K562 (cell line): ENCODE results near the gene HEBP2. TPM values are rescaled to one million over a fixed set of nuclear protein-coding genes. Genes with fewer than 3 reads are reported as not detected.

ENCODE experiments used
- CBX5 ChIP-seq: IDR thresholded peaks from 2 replicates; pipeline ENCODE4 v1.6.1; 2014; ENCODE audit warnings: low read depth, borderline replicate concordance
- CBX8 ChIP-seq: fragments of 200-600 bp; sonication (generic); IDR thresholded peaks from 2 replicates; pipeline ENCODE4 v1.6.1; 2012; ENCODE audit warnings: borderline replicate concordance, mixed run types, low read depth, mild to moderate bottlenecking, moderate library complexity, mixed read lengths, low read length, control low read depth, inconsistent platforms; ENCODE audit not compliant: poor library complexity, severe bottlenecking; ENCODE audit errors: extremely low read depth
- CEBPG ChIP-seq, 3 experiments: fragments of 200-800 bp in 1 of 3; sonication (Bioruptor generic) in 1 of 3; sonication (generic) in 1 of 3; formaldehyde crosslinking in 1 of 3; IDR thresholded peaks in 2 of 3; conservative IDR thresholded peaks in 1 of 3; 2 replicates each; pipeline versions ENCODE4 v1.6.1 to v1.8.0; 2016 to 2022; ENCODE audit warnings: missing compliant biosample characterization in 2 of 3, missing genetic modification characterization in 2 of 3, mild to moderate bottlenecking in 1 of 3, missing genetic modification reagents in 1 of 3
- ETV1 ChIP-seq: fragments of 450-650 bp; conservative IDR thresholded peaks from 2 replicates; pipeline ENCODE4 v1.6.1; 2016; ENCODE audit warnings: missing genetic modification characterization, control low read depth, low read depth, missing compliant biosample characterization
- ETV6 ChIP-seq, 3 experiments: fragments of 150-350 bp in 1 of 3; sonication (generic) in 1 of 3; formaldehyde crosslinking in 1 of 3; IDR thresholded peaks; 2 replicates each; pipeline versions ENCODE4 v1.6.1 to v1.8.0; 2014 to 2022; ENCODE audit warnings: borderline replicate concordance in 2 of 3, low read depth in 2 of 3, antibody characterized with exemption in 1 of 3, low read length in 1 of 3, mild to moderate bottlenecking in 1 of 3, missing genetic modification reagents in 1 of 3
- HMG20A ChIP-seq: fragments of 450-650 bp; formaldehyde crosslinking; conservative IDR thresholded peaks from 2 replicates; pipeline ENCODE4 v1.4.0; 2020; ENCODE audit warnings: mild to moderate bottlenecking, mixed read lengths
- KDM1A ChIP-seq, 2 experiments: fragments of 450-650 bp; IDR thresholded peaks; 2 replicates each; pipeline ENCODE4 v1.6.1; 2016; ENCODE audit warnings: mild to moderate bottlenecking in 2 of 2
- POLR2G ChIP-seq: fragments of 200-400 bp; formaldehyde crosslinking; IDR thresholded peaks from 2 replicates; pipeline ENCODE4 v1.6.1; 2017; ENCODE audit warnings: low read depth, mild to moderate bottlenecking, antibody characterized with exemption, low read length, moderate library complexity
- ZBTB33 ChIP-seq: sonication (generic); formaldehyde crosslinking; IDR thresholded peaks from 2 replicates; pipeline ENCODE4 v1.8.1; 2023; ENCODE audit warnings: mild to moderate bottlenecking, missing genetic modification reagents
- ZNF282 ChIP-seq: sonication (generic); formaldehyde crosslinking; IDR thresholded peaks from 2 replicates; pipeline ENCODE4 v1.8.1; 2023; ENCODE audit warnings: missing genetic modification reagents
- ZNF408 ChIP-seq: fragments of 250-450 bp; sonication (Bioruptor Pico); IDR thresholded peaks from 2 replicates; pipeline ENCODE4 v1.4.0; 2020; ENCODE audit warnings: low read depth, mild to moderate bottlenecking, moderate library complexity
- ZNF584 ChIP-seq: fragments of 200-800 bp; sonication (Bioruptor generic); IDR thresholded peaks from 2 replicates; pipeline ENCODE4 v1.6.1; 2016; ENCODE audit warnings: low read depth, mild to moderate bottlenecking, missing genetic modification characterization, missing compliant biosample characterization
- ZNF707 ChIP-seq: fragments of 250-450 bp; sonication (Bioruptor Pico); conservative IDR thresholded peaks from 2 replicates; pipeline ENCODE4 v1.8.0; 2022; ENCODE audit warnings: inconsistent platforms, mild to moderate bottlenecking, moderate library complexity
- ZNF76 ChIP-seq: fragments of 250-450 bp; sonication (Bioruptor Pico); IDR thresholded peaks from 2 replicates; pipeline ENCODE4 v1.4.0; 2020; ENCODE audit warnings: mild to moderate bottlenecking, moderate library complexity, borderline replicate concordance
- polyA plus RNA-seq, 8 experiments: library from polyadenylated mRNA; depleted of rRNA in 4 of 8; stranded (reverse) in 5 of 8; unstranded in 3 of 8; fragments of >200 nt; fragmentation: Nextera tagmentation in 2 of 8; fragmentation: Illumina TruSeq in 1 of 8; extraction: Ambion mirVana in 2 of 8; extraction: Trizol in 1 of 8; gene quantifications; 2 replicates each; pipeline versions ENCODE4 v1.2.1 to v1.2.3, GENCODE V29; 2011 to 2014; ENCODE audit warnings: inconsistent platforms in 1 of 8, missing spikeins in 1 of 8
- total RNA-seq, 7 experiments: library from RNA; depleted of rRNA in 6 of 7; stranded (reverse); fragments of >200 nt in 6 of 7; fragmentation: Illumina TruSeq in 2 of 7; extraction: Trizol in 2 of 7; gene quantifications; 2 replicates each; pipeline versions ENCODE4 v1.2.1 to v1.2.3, GENCODE V29; 2011 to 2021; ENCODE audit warnings: low replicate concordance in 1 of 7
- TF ChIP-seq, protein P1 (sequence below): sonication (generic); formaldehyde crosslinking; IDR thresholded peaks from 2 replicates; pipeline ENCODE4 v1.8.0; 2022; ENCODE audit warnings: mild to moderate bottlenecking, missing genetic modification reagents
- TF ChIP-seq, protein P2 (sequence below): IDR thresholded peaks from 2 replicates; pipeline ENCODE4 v1.6.1; 2016; ENCODE audit warnings: missing genetic modification characterization, missing compliant biosample characterization

HEBP2 gene
- total and polyA plus RNA-seq, 9 of the 15 experiments (the other 6 are each of a cell fraction or from before 2014, with no cell fraction given), result 8.5 to 63.7 (median 36.9) TPM

DNA sequence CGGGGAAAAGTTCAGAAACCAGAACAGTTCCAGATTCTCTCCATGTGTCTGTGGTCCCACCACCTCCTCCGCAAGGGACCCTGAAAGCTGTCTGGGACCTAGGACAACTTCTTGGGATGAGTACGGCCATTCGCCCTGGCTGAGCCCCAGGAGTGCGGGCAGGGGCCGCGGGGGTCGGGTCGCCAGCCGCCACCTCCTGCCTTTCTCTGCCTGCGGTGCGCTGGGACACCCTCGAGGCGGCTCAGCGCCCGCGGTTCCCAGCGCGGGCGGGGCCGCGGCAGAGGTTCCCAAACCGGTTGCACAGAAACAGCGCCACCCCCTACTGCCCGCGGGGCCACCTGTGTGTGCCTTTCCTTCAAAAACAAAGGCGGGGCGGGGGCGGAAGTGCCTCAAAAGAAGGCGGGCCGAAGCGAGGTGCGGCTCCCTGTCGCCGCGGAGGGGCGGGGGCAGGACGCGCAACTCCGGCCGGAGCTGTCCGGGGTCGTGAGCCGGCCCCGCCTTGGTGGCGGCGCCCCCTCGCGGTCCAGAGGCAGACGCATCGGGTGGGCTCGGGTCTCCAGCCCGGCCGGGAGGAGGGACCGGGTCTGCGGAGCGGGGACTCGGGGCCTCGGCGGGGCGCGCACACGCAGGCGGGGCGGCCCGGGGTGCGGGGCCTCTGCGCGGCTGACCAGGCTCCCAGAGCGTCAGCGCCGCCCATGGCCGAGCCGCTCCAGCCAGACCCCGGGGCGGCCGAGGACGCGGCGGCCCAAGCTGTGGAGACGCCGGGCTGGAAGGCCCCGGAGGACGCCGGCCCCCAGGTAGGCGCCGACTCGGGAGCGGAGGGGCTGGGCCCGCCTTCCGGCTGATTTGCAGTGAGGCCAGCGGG is at the start of gene HEBP2 (continued):
- TF ChIP-seq CEBPG (CRISPR knock-in tag; IDR thresholded peaks at IDR 0.05), result no peak
- no peak for TF ChIP-seq CEBPG (tag; conservative IDR thresholded peaks at IDR 0.05 in 1 of 2, IDR thresholded peaks at IDR 0.05 in 1 of 2)
- TF ChIP-seq ETV1, result peak; percentile 58; the same call in 1 of the 2 replicates
- TF ChIP-seq, protein P1, sequence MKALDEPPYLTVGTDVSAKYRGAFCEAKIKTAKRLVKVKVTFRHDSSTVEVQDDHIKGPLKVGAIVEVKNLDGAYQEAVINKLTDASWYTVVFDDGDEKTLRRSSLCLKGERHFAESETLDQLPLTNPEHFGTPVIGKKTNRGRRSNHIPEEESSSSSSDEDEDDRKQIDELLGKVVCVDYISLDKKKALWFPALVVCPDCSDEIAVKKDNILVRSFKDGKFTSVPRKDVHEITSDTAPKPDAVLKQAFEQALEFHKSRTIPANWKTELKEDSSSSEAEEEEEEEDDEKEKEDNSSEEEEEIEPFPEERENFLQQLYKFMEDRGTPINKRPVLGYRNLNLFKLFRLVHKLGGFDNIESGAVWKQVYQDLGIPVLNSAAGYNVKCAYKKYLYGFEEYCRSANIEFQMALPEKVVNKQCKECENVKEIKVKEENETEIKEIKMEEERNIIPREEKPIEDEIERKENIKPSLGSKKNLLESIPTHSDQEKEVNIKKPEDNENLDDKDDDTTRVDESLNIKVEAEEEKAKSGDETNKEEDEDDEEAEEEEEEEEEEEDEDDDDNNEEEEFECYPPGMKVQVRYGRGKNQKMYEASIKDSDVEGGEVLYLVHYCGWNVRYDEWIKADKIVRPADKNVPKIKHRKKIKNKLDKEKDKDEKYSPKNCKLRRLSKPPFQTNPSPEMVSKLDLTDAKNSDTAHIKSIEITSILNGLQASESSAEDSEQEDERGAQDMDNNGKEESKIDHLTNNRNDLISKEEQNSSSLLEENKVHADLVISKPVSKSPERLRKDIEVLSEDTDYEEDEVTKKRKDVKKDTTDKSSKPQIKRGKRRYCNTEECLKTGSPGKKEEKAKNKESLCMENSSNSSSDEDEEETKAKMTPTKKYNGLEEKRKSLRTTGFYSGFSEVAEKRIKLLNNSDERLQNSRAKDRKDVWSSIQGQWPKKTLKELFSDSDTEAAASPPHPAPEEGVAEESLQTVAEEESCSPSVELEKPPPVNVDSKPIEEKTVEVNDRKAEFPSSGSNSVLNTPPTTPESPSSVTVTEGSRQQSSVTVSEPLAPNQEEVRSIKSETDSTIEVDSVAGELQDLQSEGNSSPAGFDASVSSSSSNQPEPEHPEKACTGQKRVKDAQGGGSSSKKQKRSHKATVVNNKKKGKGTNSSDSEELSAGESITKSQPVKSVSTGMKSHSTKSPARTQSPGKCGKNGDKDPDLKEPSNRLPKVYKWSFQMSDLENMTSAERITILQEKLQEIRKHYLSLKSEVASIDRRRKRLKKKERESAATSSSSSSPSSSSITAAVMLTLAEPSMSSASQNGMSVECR (CRISPR knock-in tag), result no peak; the same call in none of the 2 replicates
- TF ChIP-seq KDM1A (IDR thresholded peaks at IDR 0.05), result no peak
- TF ChIP-seq ZNF76, result no peak
- no peak for TF ChIP-seq ZNF282 (CRISPR knock-in tag)
- no peak for TF ChIP-seq ZNF707 (CRISPR knock-in tag)
- no peak for TF ChIP-seq HMG20A
- TF ChIP-seq POLR2G, result peak; percentile 96
- TF ChIP-seq ZBTB33 (CRISPR knock-in tag), result peak; percentile 61
- TF ChIP-seq ZNF584 (CRISPR knock-in tag), result no peak
- 0 out of 4 replicates have a peak, but pooled peaks of 1 of the 2 experiments have one; percentile 23 for TF ChIP-seq ETV6 (IDR thresholded peaks at IDR 0.05; ENCODE audit: borderline replicate concordance in 1 of 2, low read depth in 2 of 2, low read length in 1 of 2)
- TF ChIP-seq ETV6 (CRISPR knock-in tag; IDR thresholded peaks at IDR 0.05; ENCODE audit: borderline replicate concordance), result 0 out of 2 replicates have a peak, but pooled peaks have one; percentile 67
- TF ChIP-seq CBX5, result no peak
- no peak for TF ChIP-seq CBX8
- TF ChIP-seq, protein P2, sequence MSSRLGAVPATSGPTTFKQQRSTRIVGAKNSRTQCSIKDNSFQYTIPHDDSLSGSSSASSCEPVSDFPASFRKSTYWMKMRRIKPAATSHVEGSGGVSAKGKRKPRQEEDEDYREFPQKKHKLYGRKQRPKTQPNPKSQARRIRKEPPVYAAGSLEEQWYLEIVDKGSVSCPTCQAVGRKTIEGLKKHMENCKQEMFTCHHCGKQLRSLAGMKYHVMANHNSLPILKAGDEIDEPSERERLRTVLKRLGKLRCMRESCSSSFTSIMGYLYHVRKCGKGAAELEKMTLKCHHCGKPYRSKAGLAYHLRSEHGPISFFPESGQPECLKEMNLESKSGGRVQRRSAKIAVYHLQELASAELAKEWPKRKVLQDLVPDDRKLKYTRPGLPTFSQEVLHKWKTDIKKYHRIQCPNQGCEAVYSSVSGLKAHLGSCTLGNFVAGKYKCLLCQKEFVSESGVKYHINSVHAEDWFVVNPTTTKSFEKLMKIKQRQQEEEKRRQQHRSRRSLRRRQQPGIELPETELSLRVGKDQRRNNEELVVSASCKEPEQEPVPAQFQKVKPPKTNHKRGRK (tag), result no peak
- no peak; the same call in 1 of the 2 replicates for TF ChIP-seq ZNF408
